Astrocyte (in vitro differentiated cells and primary cell): Measurements from ENCODE around the gene PRRT2. TPM values are rescaled to one million over a fixed set of nuclear protein-coding genes. Genes with fewer than 3 reads are reported as not detected.
A peak's percentile ranks its signal among the peaks of the same experiment; 100 is the strongest.

Source experiments
- DNase-seq: peaks from one replicate; pipeline ENCODE4 v3.0.0-alpha.2; 2010; ENCODE audit warnings: low read depth
- FAIRE-seq: peaks from 2 replicates; lab custom pipeline; 2011; peaks lifted over from hg19 to GRCh38; lab: Jason Lieb, UNC
- H2AFZ ChIP-seq: 2 replicates; pipeline ENCODE4 v1.6.0; 2012; ENCODE audit warnings: low read depth, low read length, inconsistent platforms
- H3K27ac ChIP-seq: 2 replicates; pipeline ENCODE4 v1.5.1; 2011; ENCODE audit warnings: low read depth, low read length, inconsistent platforms
- H3K27me3 ChIP-seq: 2 replicates; pipeline ENCODE4 v1.6.0; 2011; ENCODE audit warnings: low read length, inconsistent platforms; ENCODE audit not compliant: insufficient read depth
- H3K36me3 ChIP-seq: 2 replicates; pipeline ENCODE4 v1.5.1; 2011; ENCODE audit warnings: low read length, inconsistent platforms; ENCODE audit not compliant: insufficient read depth
- H3K4me1 ChIP-seq: 2 replicates; pipeline ENCODE4 v1.5.1; 2011; ENCODE audit warnings: low read length, inconsistent platforms; ENCODE audit not compliant: insufficient read depth
- H3K4me2 ChIP-seq: 2 replicates; pipeline ENCODE4 v1.6.0; 2012; ENCODE audit warnings: low read length, inconsistent platforms
- H3K4me3 ChIP-seq: 2 replicates; pipeline ENCODE4 v1.5.1; 2011; ENCODE audit warnings: low read depth, mild to moderate bottlenecking, low read length, inconsistent platforms; ENCODE audit not compliant: insufficient read depth
- H3K79me2 ChIP-seq: 2 replicates; pipeline ENCODE4 v1.6.0; 2012; ENCODE audit warnings: mild to moderate bottlenecking, low read length, inconsistent platforms; ENCODE audit not compliant: insufficient read depth
- H3K9ac ChIP-seq: 2 replicates; pipeline ENCODE4 v1.6.0; 2012; ENCODE audit warnings: mild to moderate bottlenecking, low read length, inconsistent platforms
- H3K9me3 ChIP-seq: 2 replicates; pipeline ENCODE4 v1.5.1; 2012; ENCODE audit warnings: low read depth, mild to moderate bottlenecking, low read length, inconsistent platforms; ENCODE audit not compliant: insufficient read depth
- H4K20me1 ChIP-seq: 2 replicates; pipeline ENCODE4 v1.6.0; 2012; ENCODE audit warnings: low read length, inconsistent platforms; ENCODE audit not compliant: insufficient read depth
- H3K27ac Mint-ChIP-seq: one replicate; pipeline ENCODE4 v1.8.0; 2021; ENCODE audit warnings: mild to moderate bottlenecking, mixed read lengths; ENCODE audit not compliant: unreplicated experiment
- H3K27me3 Mint-ChIP-seq: one replicate; pipeline ENCODE4 v1.8.0; 2021; ENCODE audit warnings: low read depth, mixed read lengths; ENCODE audit not compliant: unreplicated experiment
- H3K36me3 Mint-ChIP-seq: one replicate; pipeline ENCODE4 v1.8.0; 2021; ENCODE audit warnings: low read depth, mixed read lengths; ENCODE audit not compliant: unreplicated experiment
- H3K4me1 Mint-ChIP-seq: one replicate; pipeline ENCODE4 v1.8.0; 2021; ENCODE audit warnings: low read depth, mixed read lengths; ENCODE audit not compliant: unreplicated experiment
- H3K4me3 Mint-ChIP-seq: one replicate; pipeline ENCODE4 v1.8.0; 2021; ENCODE audit warnings: mild to moderate bottlenecking, moderate library complexity, mixed read lengths; ENCODE audit not compliant: unreplicated experiment
- H3K9me3 Mint-ChIP-seq: one replicate; pipeline ENCODE4 v1.8.0; 2021; ENCODE audit warnings: mild to moderate bottlenecking, mixed read lengths; ENCODE audit not compliant: unreplicated experiment
- CTCF ChIP-seq: IDR thresholded peaks from 2 replicates; pipeline ENCODE4 v1.5.1; 2011; ENCODE audit warnings: low read depth, mild to moderate bottlenecking, inconsistent platforms, low read length, moderate library complexity; ENCODE audit not compliant: insufficient read depth
- EZH2 ChIP-seq: IDR thresholded peaks from 2 replicates; pipeline ENCODE4 v1.6.1; 2012; ENCODE audit warnings: mild to moderate bottlenecking, low read length, inconsistent platforms; ENCODE audit not compliant: insufficient read depth
- total RNA-seq: library from RNA; stranded (reverse); gene quantifications from 2 replicates; pipeline ENCODE4 v1.2.1, GENCODE V29; 2021

The PRRT2 gene
- total RNA-seq, 1 donor from 2014 or later = 6.2 TPM

- Mint-ChIP-seq H3K27ac (peak overlapping the region; percentile 41), H3K9me3 (no peaks in the 10 kb centered on the region), H3K4me3 (no peak overlapping the region), H3K36me3 (peaks cover 12% of the 10 kb centered on the region), H3K4me1 (peaks cover 5% of the 10 kb centered on the region), H3K27me3 (peaks cover 5% of the 10 kb centered on the region)
- H4K20me1 ChIP-seq = peaks cover 10% of the 10 kb centered on the region
- FAIRE-seq = no peak
- no peaks in the 10 kb centered on the region for H3K27me3 ChIP-seq
- TF ChIP-seq EZH2 (no peak), CTCF (peak; percentile 58)
- H3K27ac ChIP-seq = no peak overlapping the region
- no peak overlapping the region for H3K4me2 ChIP-seq
- H3K9me3 ChIP-seq = no peaks in the 10 kb centered on the region
- H3K4me1 ChIP-seq = no peaks in the 10 kb centered on the region
- H2AFZ ChIP-seq = no peak overlapping the region
- DNase-seq = no peak
- no peak overlapping the region for H3K9ac ChIP-seq
- H3K36me3 ChIP-seq = peaks cover 20% of the 10 kb centered on the region
- no peaks in the 10 kb centered on the region for H3K79me2 ChIP-seq
- no peak overlapping the region for H3K4me3 ChIP-seq
These were observed 36.7 kb downstream of the PRRT2 start for GRCh38 chr16:29848420-29849297.

GRCh38 chr16:29849505-29849904 is 37.5 kb downstream of the PRRT2 start:
- H3K27me3 ChIP-seq = no peaks in the 10 kb centered on the region
- TF ChIP-seq CTCF = no peak
- no peak for TF ChIP-seq EZH2

DNA sequence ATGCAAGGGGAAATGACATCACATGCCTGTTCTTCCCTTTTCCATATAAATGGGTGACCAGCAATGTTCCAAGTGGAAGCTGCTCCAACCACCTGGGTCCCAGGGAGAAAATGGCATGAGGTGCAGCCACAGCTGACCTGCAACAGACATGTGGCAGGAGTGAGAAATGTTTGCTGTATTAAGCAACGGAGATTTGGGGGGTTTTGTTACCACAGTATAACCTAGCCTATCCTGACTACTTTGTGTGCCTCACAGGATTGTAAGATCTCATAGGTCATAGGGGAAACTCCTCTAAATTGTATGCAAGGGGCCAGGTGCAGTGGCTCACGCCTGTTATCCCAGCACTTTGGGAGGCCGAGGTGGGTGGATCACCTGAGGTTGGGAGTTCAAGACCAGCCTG is 39.0 kb downstream of the PRRT2 start:
- H4K20me1 ChIP-seq = peaks cover 10% of the 10 kb centered on the region
- TF ChIP-seq CTCF = no peak
- TF ChIP-seq EZH2 = no peak
- no peaks in the 10 kb centered on the region for H3K27me3 ChIP-seq
- Mint-ChIP-seq H3K4me1 (peaks cover 5% of the 10 kb centered on the region), H3K4me3 (no peak overlapping the region), H3K36me3 (peaks cover 7% of the 10 kb centered on the region), H3K9me3 (no peaks in the 10 kb centered on the region), H3K27me3 (peaks cover 2% of the 10 kb centered on the region), H3K27ac (no peak overlapping the region)
- no peak overlapping the region for H3K27ac ChIP-seq
- no peak overlapping the region for H3K4me2 ChIP-seq
- DNase-seq = no peak
- no peaks in the 10 kb centered on the region for H3K79me2 ChIP-seq
- H2AFZ ChIP-seq = no peak overlapping the region
- no peak overlapping the region for H3K4me3 ChIP-seq
- no peak for FAIRE-seq
- H3K4me1 ChIP-seq = no peaks in the 10 kb centered on the region
- H3K9ac ChIP-seq = no peak overlapping the region
- H3K9me3 ChIP-seq = no peaks in the 10 kb centered on the region
- peaks cover 19% of the 10 kb centered on the region for H3K36me3 ChIP-seq

More at GRCh38 chr16:29849505-29849904, 37.5 kb downstream of the PRRT2 start:
- H3K27ac ChIP-seq = no peak overlapping the region
- H4K20me1 ChIP-seq = peaks cover 10% of the 10 kb centered on the region
- DNase-seq (no peak), FAIRE-seq (no peak)
- H3K9me3 ChIP-seq = no peaks in the 10 kb centered on the region
- H3K9me3 Mint-ChIP-seq = no peaks in the 10 kb centered on the region
- H3K4me1 ChIP-seq = no peaks in the 10 kb centered on the region
- no peak overlapping the region for H3K27ac Mint-ChIP-seq
- peaks cover 5% of the 10 kb centered on the region for H3K4me1 Mint-ChIP-seq
- peaks cover 20% of the 10 kb centered on the region for H3K36me3 ChIP-seq
- no peak overlapping the region for H3K4me3 ChIP-seq
- peaks cover 5% of the 10 kb centered on the region for H3K27me3 Mint-ChIP-seq
- no peak overlapping the region for H3K9ac ChIP-seq
- no peaks in the 10 kb centered on the region for H3K79me2 ChIP-seq
- H3K36me3 Mint-ChIP-seq = peaks cover 9% of the 10 kb centered on the region
- H3K4me2 ChIP-seq = no peak overlapping the region
- H2AFZ ChIP-seq = no peak overlapping the region
- no peak overlapping the region for H3K4me3 Mint-ChIP-seq
